GM19193 (cell line): ENCODE data around the gene ZNF622.

Experiments
- POLR2A ChIP-seq: IDR thresholded peaks from 4 replicates; pipeline ENCODE4 v1.6.1; 2011; ENCODE audit not compliant: insufficient read depth, insufficient read length; ENCODE audit errors: extremely low read depth

Gene ZNF622

DNA sequence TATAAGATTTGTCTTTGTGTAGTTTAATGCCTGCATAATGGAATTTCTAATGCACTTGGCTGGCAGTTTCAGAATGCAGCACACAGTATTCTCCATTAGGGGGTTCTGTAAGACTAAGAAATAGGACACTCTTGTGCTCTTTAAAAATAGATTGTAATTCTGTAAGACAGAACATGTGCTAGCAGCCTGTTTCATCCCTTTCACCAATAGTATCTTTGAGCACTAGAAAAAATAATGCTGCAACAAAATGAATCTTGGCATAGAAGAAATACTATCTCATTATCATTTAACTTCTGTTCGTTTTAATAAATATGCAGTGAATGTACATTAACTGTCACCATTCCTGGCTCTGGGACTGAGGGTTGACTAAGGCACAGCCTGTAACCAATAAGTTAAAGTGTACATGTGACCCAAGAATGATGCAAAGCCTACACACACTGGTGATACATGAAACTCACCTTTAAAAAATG is 23.8 kb upstream of the ZNF622 start:
- no peak for TF ChIP-seq POLR2A

DNA sequence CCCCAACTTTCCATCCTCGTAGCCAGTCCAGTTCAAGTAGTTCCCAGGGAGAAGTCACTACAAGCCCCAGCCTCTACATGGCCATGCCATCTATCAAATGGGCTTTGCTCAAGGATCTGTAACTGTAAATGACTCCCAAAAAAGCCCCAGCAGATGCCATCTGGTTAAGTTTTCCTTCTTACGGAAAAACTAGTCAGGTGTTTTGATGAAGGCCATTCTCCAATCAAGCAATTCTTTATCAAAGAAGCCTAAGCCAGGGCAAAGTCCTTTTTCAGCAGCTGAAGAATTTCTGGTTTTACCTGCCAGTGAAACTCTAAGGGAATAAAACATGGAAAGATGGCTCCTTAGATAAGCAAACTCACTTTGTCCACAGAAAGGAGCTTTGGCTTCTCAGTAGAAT is 21.9 kb upstream of the ZNF622 start:
- no peak for TF ChIP-seq POLR2A

DNA sequence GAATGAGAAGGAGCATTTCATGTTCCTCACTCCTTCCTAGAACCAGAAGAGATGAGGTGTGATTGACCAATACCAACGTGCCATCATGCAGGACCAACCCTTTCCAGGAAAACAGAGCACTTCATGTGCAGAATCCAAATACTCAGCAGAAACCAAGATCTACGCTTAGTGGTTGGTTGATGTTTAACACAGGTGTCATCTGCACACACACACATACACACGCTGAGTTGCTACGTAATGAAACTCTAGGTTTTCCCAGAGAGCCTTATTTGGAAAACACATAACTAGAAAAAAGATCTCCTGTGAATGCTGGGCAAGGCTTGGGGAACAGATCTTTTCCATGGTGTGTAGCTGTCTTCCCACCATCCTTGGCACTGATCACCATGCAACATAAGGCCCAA is 21.1 kb upstream of the ZNF622 start:
- no peak for TF ChIP-seq POLR2A

DNA sequence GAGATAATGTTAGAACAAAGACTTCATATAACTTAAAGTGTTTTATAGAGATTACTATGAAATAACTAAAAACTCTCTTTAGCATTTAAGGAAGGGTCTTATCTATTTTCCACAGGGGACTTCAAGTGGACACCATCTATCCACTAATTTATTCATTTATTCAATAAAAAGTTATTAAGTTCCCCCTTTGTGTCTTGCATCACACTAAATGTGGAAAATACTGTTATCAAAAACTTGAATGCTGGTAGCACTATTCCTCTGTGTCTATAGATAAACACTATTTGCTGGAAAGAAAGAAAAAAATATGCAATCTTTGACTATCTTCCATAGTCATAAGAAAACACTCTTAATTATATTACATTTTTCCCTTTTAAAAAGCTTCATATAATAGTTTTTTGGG is 20.1 kb upstream of the ZNF622 start:
- no peak for TF ChIP-seq POLR2A

DNA sequence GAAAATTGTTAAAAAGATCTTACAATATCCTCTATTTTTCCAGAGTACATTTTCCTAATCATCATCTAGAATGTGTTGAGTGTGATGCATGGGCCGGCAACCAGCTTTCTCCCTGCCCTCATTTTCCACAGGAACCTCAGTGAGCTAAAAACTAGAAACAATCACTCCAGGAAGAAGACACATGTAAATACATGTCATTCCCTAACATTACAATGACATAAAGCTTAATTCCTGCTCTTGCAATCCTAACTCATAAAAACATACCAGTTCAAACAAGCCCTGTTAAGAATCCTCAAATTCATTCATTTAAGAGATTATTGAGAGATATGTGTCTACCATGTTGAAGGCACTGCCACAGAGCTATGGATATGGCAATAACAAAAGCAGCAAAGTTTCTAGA is 18.5 kb upstream of the ZNF622 start:
- no peak for TF ChIP-seq POLR2A

DNA sequence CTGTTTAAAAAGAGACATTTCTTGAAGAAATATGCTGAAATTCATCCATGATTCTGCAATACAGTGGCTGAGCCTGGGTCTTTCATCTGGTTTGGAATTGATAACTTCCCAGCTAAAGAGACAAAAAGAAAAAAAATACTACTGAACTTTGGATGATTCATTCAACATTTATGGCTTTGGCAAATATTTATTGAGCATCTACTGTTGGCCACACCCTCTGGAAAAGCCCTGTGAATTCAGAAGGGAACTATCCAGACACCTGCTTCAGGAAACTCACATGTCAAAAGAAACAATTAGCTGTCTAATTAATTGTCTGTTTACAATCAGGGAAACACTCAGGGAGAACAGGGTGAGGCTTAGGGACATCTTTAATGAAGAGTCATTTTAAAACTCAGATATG is 17.8 kb upstream of the ZNF622 start:
- TF ChIP-seq POLR2A, result no peak

DNA sequence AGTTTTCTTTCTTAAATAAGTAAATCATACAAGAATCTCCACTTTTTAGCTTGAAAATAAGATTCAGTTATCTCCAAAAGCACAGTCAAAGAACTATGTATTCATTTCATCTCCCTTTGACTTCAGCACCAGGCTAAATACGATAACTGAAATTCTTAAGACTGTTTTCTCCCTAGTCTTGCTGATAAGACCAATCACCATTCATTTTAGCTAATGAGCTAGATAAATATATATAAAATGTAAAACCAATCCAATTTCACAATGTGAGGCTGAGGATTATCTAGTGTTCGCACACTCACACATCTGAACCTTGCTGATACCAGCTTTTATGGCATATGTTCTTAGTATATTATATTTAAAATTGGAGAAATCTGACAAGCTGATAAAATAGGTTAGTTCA is 17.3 kb upstream of the ZNF622 start:
- TF ChIP-seq POLR2A, result no peak

DNA sequence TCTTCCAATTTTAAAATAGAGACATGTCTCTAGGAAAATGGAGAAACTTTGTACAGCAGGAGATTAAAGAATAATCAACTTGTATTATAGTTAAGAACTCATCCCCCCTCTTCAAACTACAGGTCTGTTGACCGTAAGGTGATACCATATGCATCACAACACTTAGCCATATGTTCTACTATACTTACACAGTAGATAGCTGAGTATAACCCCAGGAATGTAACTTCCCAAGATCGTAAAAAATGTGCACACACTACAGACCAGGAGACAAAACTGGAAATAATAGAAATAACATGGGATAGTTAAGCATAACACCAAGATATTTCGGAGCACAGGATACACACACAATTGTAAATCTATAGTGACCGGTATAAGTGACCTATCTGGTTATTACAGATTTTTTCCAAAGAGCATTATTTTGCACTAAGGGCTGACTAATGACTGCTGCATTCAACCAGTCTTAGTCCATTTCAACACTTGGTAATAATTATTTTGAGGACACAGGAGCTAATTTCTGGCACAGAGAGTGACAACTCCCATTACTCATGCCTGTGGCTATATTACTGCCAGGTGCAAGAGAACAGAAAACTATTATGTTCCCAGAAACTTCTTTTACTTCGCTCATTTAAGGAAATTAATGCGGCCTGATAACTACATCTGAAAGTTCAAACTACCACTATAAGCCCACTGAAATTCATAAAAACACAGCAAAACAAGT is 15.4 kb upstream of the ZNF622 start:
- no peak for TF ChIP-seq POLR2A

DNA sequence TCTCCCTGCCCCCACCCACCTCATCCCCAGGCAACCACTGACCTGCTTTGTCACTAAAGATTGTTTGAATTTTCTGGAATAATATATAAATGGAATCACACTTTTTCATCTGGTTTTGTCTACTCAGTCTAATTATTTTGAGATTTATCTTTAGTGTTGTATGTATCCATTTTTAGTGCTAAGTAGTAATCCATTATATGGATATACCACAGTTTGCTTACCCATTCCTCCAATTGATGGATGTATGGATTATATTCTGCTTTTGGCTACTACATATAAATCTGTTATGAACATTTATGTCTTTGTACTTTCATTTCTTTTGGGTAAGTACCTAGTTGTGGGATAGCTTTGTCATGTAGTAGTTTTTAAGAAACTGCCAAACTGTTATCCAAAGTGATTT is 14.5 kb upstream of the ZNF622 start:
- TF ChIP-seq POLR2A, result no peak

DNA sequence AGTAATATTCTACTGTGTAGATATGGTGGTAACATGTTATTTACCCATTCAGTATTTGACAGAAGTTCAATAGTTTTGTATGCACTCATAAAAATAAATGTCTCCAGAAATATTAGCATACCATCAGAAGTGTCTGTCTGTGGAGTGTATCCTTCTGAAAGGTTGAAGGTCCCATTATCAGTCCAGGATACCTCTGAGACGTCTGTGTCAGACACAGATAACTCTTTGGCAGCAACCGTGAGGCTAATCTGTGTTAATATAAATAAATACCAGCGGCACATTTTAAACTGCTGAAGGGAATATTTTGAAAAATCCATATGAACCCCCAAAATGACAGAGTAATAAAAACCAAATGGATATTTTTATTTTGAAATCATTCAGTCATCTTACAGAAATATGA is 11.9 kb upstream of the ZNF622 start:
- TF ChIP-seq POLR2A, result no peak

DNA sequence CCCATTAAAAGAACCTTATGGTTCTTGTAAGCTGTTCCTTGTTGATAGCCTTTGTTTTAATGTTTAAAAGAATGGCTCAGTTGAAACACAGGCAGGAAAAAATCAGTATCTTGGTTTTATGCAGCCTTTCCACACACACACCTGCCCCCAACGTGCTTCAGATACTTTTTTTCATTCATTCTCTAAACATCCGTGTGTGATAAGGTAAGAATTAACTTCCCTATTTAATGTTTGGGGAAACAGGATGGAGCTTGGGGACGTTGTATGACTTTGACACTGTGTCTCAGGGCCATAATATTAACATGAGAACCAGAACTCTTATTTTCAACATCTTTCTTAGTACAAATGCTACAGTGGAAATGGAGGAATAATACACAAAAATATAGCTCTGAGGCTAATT is 5.8 kb upstream of the ZNF622 start:
- no peak for TF ChIP-seq POLR2A

DNA sequence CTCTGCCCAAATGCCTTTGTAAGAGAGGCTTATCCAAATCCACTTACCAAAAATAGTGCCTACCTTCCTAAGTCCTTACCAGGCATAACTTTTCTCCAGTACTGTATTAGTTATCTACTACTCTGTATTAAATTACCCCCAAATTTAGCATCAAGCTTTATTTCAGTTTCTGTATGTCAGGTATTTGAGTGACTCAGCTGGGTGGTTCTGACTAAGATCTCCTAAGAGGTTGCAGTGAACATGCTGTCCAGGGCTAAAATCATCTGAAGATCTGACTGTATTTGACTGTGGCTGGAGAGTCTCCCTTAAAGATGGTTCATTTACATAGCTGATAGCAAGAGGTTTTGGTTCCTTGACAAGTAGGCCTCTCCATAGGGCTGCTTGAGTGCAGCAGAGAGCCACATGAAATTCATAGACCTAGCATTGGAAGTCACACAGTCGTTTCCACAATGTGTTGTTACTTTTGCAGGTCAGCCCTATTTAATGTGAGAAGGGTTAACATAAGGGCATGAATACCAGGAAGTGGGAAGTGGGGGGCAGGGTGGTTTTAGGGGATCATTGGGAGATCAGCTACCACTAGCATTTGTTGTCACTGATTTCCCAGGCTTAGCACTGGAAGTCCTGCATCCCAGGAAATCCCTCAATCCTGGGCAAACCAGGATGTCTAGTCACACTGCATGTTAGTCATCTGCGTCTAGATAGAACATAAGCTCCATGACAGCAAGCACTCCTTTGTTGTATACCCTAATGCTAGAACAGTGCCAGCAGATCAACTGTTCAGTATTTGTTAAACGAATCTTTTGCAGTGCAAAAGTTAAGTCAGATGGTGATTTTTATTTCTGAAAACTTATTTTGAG is 2.0 kb upstream of the ZNF622 start:
- TF ChIP-seq POLR2A, result no peak

DNA sequence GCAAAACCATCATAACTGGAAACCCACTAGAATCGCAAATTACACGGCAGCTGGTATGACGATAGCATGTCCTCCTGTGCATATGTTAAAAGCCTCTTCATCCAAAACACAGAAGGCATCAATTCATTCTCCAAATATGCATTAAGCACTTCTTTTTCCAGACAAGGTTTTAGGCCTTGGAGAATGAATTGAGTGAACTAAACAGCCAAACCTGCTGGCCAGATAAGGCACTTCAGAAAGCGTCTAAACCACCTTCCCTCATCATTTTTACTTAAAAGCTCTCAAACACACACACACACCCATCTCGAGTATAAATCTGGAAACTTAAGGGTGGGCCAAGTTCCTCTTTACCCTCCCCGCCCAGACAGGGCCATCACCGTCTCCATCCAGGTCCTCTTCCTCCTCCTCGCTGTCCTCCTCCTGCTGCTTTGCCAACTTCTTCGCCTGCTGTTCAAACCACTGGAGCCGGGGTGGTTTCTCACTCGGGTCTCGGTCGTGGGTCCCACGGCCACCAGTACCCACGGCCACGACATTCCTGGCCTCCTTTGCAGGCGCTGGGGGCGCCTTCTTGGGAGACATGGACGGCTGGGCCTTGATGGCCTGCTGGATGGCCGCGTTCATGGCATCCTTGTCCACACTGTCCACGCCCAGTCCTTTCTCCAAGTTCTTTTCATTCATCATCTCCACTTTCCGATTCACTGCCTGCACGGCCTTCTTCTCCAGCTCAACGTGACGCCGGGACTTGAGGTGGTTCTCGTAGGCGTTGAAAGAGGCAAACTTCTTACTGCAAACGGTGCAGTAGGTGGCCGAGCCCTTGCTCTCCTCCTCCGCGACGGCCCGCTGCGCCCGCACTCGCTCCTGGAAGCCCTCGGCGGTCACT is 696 bp downstream of the ZNF622 start:
- no peak for TF ChIP-seq POLR2A

DNA sequence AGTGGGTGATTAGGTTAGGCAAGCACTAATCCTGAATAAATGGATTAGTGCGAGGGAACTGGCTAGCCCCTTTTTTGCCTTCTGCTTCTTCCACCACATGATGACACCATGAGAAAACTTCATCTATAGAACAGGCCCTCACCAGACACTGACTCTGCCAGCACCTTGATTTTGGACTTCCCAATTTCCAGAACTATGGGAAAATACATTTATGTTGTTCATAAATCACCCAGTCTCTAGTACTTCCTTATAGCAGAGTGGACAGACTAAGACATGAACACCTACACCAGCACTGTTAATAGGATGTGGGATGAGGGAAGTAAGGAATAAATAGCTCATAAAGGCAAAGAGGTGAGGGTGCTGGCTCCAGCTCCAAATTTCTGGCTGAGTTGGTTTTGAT is 1.4 kb downstream of the ZNF622 start:
- TF ChIP-seq POLR2A, result no peak

DNA sequence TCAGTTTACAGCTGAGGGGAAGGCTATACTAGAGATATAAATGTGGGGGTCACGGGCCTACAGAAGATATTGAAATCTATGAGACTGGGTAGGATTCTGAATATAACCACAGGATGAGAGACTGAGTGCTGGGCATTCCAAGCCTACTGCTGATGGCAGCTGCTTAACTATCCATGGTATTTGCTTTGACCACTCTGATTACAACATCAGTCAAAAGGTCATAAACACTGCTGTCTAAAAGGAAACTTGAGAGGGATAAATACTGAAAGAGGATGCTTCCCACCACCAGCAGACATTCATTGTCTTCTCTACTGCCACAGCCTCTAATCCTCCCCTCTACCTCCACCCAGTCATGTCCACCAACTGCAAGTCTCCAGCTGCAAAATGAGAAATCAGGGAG is 3.8 kb downstream of the ZNF622 start:
- TF ChIP-seq POLR2A, result no peak

DNA sequence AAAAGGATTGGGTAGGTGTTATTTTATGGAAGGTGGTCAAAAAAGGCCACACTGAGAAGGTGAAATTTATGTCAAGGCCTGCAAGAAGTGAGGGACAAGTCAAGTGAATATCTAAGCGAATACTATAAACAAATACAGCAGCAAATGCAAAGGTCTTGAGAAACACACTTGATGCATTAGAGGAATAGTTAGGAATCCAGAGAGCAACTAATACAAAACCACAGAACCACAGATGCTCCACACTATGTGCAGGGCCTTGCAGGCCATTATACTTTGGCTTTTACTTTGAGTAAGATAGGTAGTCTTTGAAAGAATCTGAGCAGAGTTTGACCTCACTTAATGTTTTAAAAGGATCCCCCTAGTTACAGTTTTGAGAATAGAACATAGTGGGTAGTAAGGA is 4.6 kb downstream of the ZNF622 start:
- no peak for TF ChIP-seq POLR2A

DNA sequence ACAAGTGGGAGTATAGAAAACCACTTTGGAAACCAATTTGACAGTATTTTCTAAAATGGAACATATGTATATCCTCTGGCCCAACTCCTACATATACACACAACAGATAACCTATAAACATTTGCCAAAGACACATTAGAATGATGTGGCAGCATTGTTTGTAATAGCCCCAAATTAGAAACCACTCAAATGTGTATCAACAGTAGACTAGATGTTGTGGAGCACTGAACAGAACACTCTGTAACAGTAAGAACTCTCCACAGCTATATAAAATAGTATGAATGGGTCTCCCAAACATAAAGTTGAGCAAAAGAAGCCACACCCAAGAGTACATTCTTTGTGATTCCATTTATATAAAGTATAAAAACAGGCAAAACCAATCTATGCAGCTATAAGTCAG is 6.1 kb downstream of the ZNF622 start:
- TF ChIP-seq POLR2A, result no peak
